ENCODE data around the gene RASGRF1.

DNA sequence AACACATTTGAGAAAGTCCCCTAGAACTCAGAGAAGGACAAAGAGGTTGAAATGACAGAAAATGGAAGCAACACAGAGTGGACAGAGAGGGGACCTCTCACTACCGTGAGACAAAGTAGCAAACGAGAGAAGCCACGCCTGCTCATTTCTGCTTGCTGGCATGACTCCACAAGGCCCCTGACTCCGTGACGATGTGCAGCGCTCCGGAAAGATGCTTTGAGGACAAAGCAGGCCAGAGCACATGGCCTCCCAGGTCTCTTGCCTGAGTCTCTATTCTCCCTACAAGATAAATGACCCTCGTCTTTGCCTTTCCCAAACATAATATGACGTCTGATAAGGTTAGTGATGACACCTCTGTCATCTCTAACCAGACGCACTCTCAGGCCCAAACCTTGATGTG is 81.9 kb downstream of the RASGRF1 start:
- TF ChIP-seq, protein P1, sequence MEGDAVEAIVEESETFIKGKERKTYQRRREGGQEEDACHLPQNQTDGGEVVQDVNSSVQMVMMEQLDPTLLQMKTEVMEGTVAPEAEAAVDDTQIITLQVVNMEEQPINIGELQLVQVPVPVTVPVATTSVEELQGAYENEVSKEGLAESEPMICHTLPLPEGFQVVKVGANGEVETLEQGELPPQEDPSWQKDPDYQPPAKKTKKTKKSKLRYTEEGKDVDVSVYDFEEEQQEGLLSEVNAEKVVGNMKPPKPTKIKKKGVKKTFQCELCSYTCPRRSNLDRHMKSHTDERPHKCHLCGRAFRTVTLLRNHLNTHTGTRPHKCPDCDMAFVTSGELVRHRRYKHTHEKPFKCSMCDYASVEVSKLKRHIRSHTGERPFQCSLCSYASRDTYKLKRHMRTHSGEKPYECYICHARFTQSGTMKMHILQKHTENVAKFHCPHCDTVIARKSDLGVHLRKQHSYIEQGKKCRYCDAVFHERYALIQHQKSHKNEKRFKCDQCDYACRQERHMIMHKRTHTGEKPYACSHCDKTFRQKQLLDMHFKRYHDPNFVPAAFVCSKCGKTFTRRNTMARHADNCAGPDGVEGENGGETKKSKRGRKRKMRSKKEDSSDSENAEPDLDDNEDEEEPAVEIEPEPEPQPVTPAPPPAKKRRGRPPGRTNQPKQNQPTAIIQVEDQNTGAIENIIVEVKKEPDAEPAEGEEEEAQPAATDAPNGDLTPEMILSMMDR (conservative IDR thresholded peaks at IDR 0.05): no peak
- TF ChIP-seq ZFX (IDR thresholded peaks at IDR 0.05): no peak

Data from C4-2B (cell line).